GM18502 (cell line): ENCODE measurements around the gene SELENOW.
"Not testable (repeated sequence)": the region's sequence is repeated elsewhere in the genome, so short reads cannot be mapped to it uniquely, and the experiment has no call there.

Experiments used
- ATAC-seq: cut with Tn5 transposase; IDR thresholded peaks from one replicate; pipeline ENCODE4 v1.9.1; 2021; ENCODE audit warnings: mild to moderate bottlenecking; ENCODE audit not compliant: unreplicated experiment, poor library complexity

The SELENOW gene

DNA sequence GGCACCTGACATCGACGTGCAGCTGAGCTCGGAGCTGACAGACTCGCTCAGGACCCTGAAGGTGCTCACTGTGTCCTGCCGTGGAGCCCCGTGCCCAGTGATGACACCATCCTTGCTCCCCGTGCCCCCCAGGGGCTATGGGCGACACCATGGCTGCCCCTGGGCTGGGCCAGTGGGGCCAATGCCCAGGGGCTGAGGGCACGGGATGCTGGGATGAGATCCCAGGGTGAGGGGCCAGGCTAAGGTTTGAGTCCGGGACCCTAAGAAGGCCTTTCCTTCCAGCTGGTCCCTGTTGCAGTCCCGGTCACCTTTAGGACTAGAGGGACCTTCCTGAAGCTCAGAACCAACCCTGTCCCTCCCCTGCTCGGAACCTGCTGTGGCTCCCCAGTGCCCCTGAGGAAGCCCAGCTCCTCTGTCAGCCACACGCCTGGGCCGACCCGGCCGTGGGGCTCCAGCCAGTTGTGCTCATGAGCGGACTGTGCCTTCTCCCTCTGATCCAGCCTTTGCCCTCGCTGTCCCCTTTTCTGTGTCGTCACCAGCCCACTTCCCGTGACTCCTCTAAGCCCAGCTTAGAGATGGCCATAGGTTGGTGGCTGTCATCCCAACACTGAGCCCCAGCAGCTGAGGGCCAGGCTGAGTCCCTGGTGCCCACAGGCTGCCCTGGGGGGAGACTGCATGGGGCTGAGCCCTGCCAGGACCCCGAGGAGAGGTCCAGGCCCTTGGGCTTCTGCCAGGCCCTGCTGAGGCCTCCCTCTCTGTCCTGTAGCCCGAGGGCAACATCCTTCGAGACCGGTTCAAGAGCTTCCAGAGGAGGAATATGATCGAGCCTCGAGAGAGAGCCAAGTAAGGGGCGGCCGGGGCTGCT lies 22.5 kb upstream of the SELENOW start:
- ATAC-seq: no peak

DNA sequence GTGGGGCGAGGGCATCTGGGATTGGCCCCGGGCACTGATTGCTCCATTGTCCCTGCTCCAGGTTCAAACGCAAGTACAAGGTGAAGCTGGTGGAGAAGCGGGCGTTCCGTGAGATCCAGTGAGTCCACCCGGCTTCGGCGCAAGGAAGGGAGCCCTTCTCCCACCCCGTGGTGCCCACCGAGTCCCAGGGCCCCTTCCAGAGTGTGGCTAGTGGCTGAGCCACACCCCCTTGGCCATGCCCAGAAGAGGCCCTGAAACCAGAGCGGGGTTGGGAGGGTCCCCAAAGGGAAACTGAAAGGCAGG lies 21.9 kb upstream of the SELENOW start:
- ATAC-seq: no peak

DNA sequence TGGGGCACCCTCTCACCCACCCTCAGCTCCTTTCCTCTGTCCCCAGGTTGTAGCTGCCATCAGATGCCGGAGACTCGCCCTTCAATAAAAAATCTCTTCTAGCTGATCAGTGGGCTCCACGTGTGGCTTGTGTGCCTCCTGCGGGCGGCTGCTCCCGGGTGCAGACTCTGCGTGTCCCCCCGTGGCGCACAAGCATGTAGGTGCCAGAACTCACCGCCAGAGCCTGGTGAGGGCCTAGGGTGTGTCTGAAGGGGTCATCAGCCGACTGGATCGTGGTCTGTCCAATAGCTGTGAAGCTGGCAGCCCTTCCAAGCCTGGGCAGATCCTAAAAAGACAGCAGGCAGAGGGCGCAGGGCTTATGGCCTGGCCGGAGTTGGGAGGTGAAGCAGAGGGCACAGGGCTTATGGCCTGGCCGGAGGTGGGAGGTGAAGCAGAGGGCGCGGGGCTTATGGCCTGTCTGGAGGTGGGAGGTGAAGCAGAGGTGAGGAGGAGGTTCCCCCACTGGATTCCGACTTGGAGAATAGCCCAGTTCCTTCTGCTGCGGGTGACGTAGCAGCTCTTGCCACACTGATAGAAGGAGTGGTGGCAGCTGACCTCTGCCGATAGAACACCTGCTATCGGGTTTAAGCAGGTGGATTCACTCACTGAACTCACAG lies 21.4 kb upstream of the SELENOW start:
- ATAC-seq: no peak

DNA sequence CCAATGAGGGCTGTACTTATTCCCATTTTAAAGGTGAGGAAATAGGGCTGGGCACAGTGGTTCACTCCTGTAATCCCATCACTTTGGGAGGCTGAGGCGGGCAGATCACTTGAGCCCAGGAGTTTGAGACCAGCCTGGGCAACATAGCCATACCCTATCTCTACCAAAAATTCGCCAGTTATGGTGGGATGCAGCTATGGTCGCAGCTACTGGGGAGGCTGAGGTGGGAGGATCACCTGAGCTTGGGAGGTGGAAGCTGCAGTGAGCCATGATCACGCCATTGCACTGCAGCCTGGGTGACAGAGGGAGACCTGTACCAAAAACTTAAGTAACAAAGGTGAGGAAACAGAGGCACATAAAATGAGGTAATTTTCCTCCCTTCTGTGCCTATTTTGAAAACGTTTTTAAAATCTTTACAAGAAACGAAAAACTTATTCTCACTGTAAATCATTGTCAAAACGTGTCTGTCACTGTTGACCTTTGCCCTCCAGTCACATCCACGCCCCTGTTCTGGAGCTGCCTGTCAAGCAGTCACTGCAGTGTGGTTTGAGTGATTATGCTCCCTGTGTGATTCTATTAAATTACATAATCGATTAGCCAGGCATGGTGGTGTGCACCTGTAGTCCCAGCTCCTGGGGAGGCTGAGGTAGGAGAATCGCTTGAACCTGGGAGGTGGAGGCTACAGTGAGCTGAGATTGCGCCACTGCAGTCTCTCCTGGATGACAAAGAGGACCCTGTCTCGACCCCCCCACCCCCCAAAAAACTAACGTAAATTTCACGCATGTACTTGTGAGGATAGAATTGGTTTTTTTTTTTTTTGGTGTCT lies 20.7 kb upstream of the SELENOW start:
- no peak for ATAC-seq

DNA sequence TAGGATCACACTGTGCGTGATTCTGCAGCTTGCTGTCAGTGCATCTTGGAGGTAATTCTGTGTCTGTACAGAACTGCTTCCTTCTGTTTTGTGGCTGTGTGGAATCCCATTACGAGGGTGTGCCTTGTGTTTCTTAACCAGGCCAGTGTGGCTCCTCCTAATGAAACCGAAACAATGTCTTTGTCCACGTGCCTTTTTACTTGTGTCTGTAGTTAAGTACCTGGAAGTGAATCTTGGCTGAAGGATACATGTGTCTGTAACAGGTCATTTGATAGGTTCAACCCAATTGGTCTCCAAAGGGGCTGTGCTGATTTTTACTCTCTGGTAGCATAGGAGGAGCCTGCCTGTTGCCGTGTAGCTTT lies 20.1 kb upstream of the SELENOW start:
- no peak for ATAC-seq

DNA sequence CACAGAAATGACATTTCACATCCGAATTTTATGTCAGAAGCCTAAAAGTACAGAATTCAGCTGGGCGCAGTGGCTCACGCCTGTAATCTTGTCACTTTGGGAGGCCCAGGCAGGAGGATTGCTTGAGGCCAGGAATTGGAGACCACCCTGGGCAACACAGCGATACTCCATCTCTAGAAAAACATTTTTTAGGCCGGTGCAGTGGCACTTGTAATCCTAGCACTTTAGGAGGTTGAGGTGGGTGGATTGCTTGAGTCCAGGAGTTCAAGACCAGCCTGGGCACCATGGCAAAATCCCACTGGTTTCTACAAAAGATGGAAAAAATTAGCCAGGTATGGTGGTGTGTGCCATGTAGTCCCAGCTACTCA lies 17.9 kb upstream of the SELENOW start:
- no peak for ATAC-seq

DNA sequence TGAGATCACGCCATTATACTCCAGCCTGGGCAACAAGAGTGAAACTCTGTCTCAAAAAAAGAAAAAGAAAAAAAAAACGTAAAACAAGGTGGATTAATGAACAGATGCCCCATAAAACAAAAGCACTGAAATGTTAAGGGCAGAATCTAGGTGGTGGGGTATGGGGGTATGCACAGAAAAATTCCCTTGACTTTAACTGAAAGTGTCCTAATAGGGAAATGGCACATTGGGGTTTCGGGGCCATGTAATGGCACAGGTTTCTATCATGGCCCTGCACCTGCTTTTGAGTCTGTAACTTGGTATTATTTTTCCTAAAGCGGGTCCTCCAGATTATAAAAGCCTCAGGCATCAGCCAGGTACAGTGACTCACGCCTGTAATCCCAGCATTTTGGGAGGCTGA lies 16.9 kb upstream of the SELENOW start:
- no peak for ATAC-seq

DNA sequence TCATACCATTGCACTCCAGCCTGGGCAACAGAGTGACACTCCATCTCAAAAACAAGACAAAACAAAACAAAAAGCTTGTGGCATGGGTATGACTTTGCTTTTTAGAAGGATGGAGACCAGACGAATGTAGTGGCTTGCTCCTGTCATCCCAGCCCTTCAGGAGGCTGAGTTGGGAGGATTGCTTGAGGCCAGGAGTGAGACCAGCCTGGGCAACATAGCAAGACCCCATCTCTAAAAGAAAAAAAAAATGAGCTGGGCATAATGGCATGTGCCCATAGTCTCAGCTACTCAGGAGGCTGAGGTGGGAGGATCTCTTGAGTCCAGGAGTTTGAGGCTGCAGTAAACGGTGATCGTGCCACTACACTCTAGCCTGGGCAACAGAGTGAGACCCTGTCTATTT lies 16.4 kb upstream of the SELENOW start:
- ATAC-seq: no peak

DNA sequence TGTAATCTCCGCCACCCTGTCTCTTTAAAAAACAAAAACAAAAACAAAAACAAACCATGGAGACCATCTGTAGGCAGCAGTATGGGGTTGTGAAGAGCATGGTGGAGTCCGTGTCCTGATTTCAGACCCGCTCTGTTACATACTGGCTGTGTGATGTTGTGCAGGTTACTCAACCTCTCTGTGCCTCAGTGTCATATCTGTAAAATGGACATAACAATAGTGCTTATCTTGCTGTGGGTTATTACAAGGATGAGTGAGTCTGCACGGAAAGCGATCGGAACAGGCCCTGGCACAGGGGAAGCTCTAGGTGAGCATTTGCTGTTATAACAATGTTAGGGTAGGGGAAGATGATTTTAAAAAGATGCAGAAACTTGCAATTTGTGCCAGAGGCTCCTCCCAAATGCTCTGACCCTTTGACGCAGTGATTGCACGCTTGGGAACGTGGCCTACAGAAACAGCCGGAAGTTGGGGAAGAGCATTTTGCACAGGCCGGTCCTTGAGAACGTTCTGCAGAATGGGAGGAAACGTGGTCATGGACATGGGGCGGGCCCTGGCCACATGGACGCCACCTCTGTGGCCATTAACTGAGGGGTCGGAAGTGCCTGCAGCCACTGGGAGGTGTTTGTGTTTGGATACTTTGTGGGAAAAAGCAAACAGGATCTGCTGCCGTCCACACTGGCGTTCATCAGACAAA lies 15.7 kb upstream of the SELENOW start:
- ATAC-seq: no peak

DNA sequence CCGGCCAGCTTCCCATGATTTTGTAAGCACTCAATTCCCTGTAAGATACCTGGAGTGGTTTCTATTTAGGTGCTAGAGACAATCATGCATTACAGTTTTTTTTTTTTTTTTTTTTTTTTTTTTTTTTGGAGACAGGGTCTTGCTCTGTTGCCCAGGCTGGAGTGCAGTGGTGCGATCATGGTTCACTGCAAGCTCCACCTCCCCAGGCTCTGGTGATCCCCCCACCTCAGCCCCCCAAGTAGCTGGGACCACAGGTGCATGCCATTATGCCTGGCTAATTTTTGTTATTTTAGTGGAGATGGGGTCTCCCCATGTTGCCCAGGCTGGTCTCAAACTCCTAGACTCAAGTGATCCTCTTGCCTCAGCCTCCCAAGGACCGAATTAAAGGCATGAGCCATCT lies 13.8 kb upstream of the SELENOW start:
- ATAC-seq: not testable (repeated sequence)

DNA sequence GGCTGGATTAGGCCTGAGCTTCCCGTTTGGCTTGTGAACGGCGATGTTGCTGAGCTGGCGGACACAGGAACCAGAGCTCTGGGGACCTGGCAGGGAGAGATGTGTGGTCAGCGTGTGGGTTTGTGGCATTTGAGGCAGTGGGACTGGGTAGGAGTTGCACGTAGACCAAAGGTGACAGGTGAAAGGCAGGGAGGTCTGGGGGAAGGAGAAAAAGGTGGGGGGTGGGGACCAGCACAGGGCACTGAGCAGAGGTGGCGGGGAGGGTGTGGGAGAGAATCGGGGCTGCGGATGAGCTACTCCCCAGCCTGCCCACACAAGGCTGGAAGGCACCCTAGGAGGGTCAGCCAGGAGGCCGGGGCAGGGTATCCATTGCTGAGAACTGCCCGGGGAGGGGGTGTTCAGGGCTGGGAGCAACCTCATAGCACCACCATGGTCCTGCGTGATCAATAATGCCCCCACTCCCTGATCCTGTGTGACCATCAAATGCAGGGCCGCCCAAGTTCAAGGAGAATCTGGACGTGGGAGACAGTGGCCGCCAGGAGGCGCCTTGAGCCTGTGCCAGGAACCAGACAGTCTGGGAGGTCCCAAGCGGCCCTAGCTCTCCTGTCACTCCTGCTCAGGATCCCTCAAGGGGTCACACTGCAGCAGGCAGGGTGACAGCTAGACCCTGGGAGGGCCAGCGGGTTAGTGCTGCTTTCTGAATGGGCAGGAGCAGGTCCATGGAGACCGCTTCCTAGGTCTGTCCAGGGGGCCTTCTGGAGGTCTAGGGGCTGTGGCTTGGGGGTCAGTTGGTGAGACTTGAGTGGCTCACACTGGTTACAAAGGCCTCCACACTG lies 12.8 kb upstream of the SELENOW start:
- no peak for ATAC-seq

DNA sequence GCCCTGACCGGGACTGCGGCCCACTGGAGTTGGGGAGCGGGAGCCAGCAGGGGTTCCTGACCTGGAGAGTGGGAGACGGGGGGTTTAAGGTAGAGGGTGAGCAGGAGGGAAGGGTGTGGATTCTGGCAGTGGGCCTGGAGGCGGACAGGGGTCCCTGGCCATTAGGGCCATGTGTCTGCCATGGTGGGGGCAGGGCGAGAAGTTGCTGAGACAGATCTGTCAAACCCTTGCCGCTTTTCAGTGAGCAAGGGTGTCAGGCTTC lies 12.2 kb upstream of the SELENOW start:
- ATAC-seq: no peak

DNA sequence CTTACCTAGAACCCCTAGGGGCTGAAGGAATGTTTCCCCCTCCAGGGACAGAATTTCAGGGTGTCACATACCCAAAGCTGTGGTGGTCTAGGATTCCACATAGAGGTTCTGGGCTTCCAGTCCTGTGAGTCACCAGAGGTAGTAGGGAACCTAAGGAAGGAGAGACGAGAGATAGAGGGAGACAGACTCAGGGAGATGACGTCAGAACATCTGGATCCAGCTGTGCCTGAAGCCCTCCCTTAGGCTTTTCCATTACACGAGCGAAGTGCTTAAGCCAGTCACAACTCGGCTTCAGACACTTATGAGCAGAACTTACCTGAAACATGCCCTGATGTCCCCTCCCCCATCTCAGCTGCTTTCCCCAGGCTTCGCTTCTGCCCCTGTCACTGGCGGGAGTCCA lies 11.8 kb upstream of the SELENOW start:
- ATAC-seq: no peak

DNA sequence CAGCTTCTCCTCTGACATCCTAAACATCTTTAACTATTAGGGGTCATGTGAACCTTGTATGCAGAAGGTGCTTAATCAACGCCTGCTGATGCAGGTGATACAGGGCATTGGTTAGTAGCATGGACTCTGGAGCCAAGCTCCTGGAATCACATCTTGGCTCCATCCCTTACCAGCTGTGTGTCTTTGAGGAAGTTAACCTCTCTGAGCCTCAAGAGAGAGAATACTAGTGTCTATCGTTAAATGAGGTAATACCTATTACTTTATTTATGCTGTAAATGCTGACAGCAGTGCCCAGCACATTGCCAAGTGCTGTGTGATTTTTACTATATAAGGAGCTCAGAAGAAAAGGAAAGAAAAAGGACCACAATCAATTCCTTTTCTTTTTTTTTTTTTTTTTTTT lies 11.2 kb upstream of the SELENOW start:
- ATAC-seq: no peak

DNA sequence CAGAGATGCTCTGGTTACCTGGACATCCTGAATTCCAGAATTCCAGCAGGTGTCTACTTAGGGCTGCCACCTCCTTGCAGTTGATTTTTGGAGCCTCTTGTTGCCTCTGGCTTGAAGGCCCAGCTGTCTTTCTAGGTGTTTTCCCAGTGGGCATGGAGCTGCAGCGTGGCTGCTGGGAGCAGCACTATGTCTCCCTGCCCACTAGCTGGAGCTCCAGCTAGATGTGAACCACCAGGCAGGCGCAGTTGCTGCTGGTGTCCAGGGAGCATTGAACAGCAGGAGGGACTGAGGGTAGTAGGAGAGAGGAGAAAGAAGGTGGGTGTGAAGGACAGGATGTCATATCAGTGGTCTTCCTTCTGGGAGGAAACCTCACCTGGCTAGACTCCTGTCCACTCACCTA lies 9.9 kb upstream of the SELENOW start:
- no peak for ATAC-seq

DNA sequence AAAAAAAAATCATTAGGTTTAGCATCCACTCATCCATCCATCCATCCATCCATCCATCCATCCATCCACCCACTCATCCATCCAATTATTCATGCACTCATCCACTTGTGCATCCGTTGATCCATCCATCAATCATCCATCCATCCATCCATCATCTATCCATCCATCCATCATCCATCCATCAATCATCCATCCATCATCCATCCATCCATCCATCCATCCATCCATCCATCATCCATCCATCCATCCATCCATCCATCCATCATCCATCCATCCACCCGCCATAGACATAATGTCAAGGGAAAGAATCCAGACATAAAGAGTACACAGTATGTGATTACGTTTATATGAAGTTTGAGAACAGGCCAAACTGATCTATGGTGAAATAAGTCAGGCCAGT lies 9.0 kb upstream of the SELENOW start:
- no peak for ATAC-seq

DNA sequence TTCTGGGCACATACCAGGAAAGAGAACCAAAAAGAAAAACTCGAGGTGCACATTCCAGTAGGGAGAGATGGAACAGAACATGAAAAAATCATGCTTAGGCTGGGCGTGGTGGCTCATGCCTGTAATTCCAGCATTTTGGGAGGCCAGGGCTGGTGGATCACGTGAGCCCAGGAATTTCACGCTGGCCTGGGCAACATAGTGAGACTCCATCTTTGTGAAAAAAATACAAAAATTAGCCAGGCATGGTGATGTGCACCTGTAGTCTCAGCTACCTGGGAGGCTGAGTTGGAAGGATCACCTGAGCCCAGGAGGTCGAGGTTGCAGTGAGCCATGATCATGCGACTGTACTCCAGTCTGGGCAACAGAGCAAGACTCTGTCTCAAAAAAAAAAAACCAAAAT lies 7.2 kb upstream of the SELENOW start:
- ATAC-seq: not testable (repeated sequence)

DNA sequence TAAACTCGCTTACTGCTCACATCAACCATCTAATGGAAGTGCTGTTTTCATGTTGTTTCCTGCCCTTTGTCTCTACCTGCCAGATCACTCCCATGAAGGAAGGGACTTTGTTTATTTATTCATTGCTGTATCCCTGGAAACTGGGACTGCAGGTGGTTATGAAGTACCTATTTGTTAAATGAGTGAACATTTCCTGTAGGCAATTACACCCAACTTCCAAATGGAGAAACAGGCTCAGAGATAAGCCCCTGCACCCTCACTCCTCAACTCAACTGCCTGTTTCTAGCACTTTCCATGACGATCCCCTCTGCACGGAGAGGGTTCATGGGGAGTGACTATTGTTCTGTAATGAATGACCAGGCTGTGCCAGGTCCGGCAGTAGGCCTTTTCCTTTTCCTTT lies 1.9 kb upstream of the SELENOW start:
- ATAC-seq: no peak

DNA sequence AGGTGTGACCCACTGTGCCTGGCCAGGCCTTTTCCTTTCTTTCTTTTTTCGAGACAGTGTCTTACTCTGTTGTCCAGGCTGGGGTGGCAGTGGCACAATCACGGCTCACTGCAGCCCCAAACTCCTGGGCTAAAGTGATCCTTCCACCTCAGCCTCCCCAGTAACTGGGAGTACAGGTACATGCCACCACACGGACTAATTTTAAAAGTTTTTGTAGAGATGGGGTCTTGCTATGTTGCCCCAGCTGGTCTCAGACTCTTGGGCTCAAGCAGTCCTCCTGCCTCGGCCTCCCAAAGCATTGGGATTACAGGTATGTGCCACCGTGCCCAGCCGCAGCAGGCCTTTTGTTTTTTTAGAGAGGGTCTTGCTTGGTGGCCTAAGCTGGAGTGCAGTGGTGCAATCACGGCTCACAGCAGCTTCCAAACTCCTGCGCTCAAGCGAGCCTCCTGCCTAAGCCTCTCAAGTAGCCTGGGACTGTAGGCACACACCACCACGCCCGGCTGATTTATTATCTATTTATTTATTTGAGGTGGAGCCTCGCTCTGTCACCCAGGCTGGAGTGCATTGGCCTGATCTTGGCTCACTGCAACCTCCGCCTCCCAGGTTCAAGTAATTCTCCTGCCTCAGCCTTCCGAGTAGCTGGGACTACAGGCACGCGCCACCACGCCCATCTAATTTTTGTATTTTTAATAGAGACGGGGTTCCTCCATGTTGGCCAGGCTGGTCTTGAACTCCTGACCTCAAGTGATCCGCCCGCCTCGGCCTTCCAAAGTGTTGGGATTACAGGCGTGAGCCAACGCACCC lies 1.1 kb upstream of the SELENOW start:
- not testable (repeated sequence) for ATAC-seq
